VCaP (cell line): ENCODE results near the gene DPPA4.

Experiments
- H3K27ac ChIP-seq: fragments of 450-650 bp; 2 replicates; pipeline ENCODE4 v1.5.1; 2017
- TF ChIP-seq, protein P1 (sequence below): fragments of 450-650 bp; conservative IDR thresholded peaks from 2 replicates; pipeline ENCODE4 v1.5.1; 2017; ENCODE audit warnings: mild to moderate bottlenecking, moderate library complexity

The DPPA4 gene

DNA sequence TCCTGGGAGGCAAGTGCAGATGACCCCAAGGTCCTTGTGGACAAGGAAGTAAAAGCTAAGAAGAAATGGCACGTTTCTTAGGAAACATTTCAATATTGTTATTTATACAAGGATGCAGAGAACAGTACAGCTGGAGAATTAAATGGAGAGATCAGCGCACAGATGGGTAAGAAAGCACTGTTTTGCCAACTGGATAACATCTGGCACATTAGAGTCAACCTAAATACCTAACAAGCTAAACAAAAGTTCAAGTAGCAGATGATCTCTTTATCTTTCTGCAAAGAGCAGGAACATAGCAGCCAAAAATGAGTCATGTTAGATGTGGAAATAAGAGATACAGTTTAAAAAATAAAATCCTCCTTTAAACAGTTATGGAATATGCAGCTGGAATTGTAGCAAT, 15.7 kb upstream of the DPPA4 start:
- TF ChIP-seq, protein P1, sequence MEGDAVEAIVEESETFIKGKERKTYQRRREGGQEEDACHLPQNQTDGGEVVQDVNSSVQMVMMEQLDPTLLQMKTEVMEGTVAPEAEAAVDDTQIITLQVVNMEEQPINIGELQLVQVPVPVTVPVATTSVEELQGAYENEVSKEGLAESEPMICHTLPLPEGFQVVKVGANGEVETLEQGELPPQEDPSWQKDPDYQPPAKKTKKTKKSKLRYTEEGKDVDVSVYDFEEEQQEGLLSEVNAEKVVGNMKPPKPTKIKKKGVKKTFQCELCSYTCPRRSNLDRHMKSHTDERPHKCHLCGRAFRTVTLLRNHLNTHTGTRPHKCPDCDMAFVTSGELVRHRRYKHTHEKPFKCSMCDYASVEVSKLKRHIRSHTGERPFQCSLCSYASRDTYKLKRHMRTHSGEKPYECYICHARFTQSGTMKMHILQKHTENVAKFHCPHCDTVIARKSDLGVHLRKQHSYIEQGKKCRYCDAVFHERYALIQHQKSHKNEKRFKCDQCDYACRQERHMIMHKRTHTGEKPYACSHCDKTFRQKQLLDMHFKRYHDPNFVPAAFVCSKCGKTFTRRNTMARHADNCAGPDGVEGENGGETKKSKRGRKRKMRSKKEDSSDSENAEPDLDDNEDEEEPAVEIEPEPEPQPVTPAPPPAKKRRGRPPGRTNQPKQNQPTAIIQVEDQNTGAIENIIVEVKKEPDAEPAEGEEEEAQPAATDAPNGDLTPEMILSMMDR, result no peak
- no peak overlapping the region for H3K27ac ChIP-seq

DNA sequence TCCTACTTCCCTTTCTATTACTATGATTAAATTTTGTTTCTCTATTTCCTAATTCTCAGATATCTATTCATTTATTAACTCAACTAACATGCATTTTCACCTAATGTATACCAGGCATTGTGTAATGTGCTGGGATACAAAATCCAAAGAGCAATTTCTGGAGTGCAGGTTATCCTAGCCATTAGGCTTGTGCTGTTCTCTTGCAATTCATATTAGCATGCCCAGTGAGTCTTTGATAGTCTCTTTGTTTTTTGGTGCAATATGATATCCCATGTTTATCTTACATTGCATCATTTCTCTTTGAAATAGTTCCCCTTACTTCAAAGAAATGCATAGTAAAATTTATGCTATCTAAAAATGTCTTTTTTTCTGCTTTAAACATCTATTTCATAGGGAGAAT, 13.9 kb upstream of the DPPA4 start:
- TF ChIP-seq, protein P1, result no peak
- no peak overlapping the region for H3K27ac ChIP-seq

- no peak overlapping the region for H3K27ac ChIP-seq
- TF ChIP-seq, protein P1, result no peak
These were observed 9.5 kb upstream of the DPPA4 start for GRCh38 chr3:109346770-109347295.

DNA sequence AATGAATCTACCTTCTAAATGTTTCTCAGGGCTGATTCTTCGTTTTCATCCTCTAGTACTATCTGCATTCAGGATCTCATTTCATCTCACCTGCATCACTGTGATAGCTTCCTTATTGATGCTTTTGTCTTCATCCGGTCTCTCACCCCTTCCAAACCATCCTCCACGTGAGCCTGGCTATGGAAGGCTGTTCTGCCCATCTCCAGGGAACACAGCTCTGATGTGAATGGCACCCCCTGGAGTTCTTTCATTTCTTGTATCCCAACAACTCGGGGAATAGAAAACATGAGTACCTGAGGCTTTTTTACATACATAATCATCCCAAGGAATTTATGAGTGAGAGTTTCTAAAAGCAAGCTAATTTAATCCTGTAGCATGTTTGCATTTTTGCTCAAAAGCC, 8.8 kb upstream of the DPPA4 start:
- H3K27ac ChIP-seq, result no peak overlapping the region
- TF ChIP-seq, protein P1, result no peak

DNA sequence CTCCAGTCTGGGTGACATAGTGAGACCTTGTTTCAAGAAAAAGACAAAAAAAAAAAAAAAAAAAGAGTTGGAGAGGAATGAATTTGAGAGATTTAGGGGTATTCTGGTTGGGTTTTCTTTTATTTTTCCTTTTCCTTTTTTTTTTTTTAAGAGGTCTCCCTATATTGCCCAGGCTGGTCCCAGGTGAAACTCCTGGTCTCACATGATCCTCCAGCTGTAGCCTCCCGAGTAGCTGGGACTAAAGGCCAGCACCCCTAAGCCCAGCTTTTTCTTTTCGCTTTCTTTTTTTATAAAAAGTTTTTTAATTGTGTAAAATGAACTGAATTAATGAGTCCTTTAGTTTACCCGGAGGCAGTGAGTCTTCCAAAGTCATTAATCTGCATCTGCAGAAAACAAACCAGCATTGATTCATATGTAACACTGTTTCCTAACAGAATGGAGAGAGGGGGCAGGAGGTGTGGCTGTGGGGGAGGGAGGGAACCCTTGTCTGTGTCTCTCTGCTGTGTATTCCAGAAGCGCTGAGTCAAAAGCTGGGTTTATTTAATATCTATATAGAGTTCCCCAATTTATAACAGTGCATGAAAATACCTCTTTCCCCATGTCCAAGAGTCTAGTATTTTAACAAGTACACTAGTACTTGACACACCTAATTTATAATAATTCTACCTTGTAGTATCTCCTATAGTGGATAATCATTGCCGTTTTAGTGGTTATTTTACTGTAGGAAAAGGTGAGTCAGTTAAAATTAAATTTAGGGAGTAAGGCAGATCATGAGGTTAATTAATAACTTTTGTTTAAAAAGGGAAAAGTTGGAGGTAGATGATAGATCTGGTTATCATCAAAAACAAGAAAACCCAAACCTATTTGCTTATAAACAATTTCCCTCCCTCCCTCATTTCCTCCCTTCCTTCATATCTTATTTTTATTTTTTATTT, 2.6 kb upstream of the DPPA4 start:
- TF ChIP-seq, protein P1, result no peak

DNA sequence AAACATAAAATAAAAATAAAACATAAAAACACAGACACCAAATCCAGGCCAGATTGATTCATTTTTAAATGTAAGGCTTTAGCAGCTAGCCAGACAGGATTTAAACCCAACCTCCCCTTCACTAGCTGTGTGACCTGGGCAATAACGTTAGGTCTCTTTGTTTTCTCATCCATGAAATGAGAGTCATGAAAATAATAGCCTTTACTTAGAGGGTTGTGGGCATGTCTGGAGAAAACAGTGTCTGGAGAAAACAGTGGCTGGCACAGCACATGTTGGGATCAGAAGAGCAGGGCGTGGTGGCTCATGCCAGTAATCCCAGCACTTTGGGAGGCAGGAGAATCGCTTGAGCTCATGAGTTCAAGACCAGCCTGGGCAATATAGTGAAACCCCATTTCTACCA, 1.9 kb upstream of the DPPA4 start:
- H3K27ac ChIP-seq, result no peak overlapping the region
- TF ChIP-seq, protein P1, result no peak

More for the DNA sequence above, 2.6 kb upstream of the DPPA4 start:
- no peak overlapping the region for H3K27ac ChIP-seq

DNA sequence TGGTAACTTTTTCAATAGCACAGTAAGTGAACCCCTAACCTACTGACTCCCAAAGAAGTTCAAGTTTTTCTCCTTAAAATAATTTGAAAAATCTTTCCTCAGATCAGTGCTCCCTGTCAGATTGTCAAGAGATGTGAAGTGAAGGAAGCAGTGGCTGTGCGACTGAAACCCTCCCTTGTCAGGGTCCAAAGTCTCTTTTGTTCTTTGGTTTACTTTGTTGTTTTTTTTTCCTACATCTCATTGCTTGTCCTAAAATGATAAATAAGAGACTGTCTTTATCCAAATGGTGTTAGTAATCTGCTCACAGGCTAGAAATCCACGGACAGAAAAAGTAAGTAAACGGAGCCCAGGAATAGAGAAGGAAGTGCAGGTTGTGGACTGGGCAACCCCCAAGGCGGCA, 976 bp upstream of the DPPA4 start:
- H3K27ac ChIP-seq, result no peak overlapping the region
- TF ChIP-seq, protein P1, result no peak
